Fibroblast of lung (primary cell): ENCODE measurements around the gene GLTPD2. TPM values are rescaled to one million over a fixed set of nuclear protein-coding genes. Genes with fewer than 3 reads are reported as not detected.

Experiments used
- DNase-seq, 2 donors: peaks; one replicate each; pipeline versions ENCODE4 v3.0.0 to v3.0.0-alpha.2; 2010; ENCODE audit warnings: low read depth in 2 of 2
- H2AFZ ChIP-seq: 2 replicates; pipeline ENCODE4 v1.5.1; 2012; ENCODE audit warnings: low read length, control low read depth, inconsistent platforms
- H3K27ac ChIP-seq: 2 replicates; pipeline ENCODE4 v1.5.1; 2011; ENCODE audit warnings: low read length, control low read depth; ENCODE audit not compliant: insufficient read depth
- H3K27me3 ChIP-seq: 2 replicates; pipeline ENCODE4 v1.5.1; 2011; ENCODE audit warnings: mild to moderate bottlenecking, low read length; ENCODE audit not compliant: control insufficient read depth, insufficient read depth
- H3K36me3 ChIP-seq: 2 replicates; pipeline ENCODE4 v1.5.1; 2011; ENCODE audit warnings: low read length; ENCODE audit not compliant: control insufficient read depth, insufficient read depth
- H3K4me1 ChIP-seq: 2 replicates; pipeline ENCODE4 v1.5.1; 2011; ENCODE audit warnings: low read length; ENCODE audit not compliant: control insufficient read depth, insufficient read depth; ENCODE audit errors: extremely low read depth
- H3K4me2 ChIP-seq: 2 replicates; pipeline ENCODE4 v1.5.1; 2011; ENCODE audit warnings: low read length, control low read depth; ENCODE audit not compliant: insufficient read depth; ENCODE audit errors: extremely low read depth
- H3K4me3 ChIP-seq, 4 experiments: fragments of 200-600 bp in 1 of 4; sonication (generic) in 1 of 4; replicated peaks in 1 of 4; 2 replicates each; pipeline ENCODE4 v1.5.1; 2011 to 2016; ENCODE audit warnings: low read length in 4 of 4, low read depth in 3 of 4, mild to moderate bottlenecking in 3 of 4, control low read depth in 2 of 4, inconsistent platforms in 1 of 4, mixed read lengths in 1 of 4; ENCODE audit not compliant: insufficient read depth in 1 of 4; ENCODE audit errors: control extremely low read depth in 1 of 4
- H3K79me2 ChIP-seq: 2 replicates; pipeline ENCODE4 v1.5.1; 2012; ENCODE audit warnings: mild to moderate bottlenecking, low read length, inconsistent platforms; ENCODE audit not compliant: control insufficient read depth, insufficient read depth
- H3K9ac ChIP-seq: 2 replicates; pipeline ENCODE4 v1.5.1; 2011; ENCODE audit warnings: mild to moderate bottlenecking, low read length, control low read depth; ENCODE audit not compliant: insufficient read depth
- H3K9me3 ChIP-seq: 2 replicates; pipeline ENCODE4 v1.5.1; 2012; ENCODE audit warnings: low read depth, low read length; ENCODE audit not compliant: control insufficient read depth, insufficient read depth
- H4K20me1 ChIP-seq: 2 replicates; pipeline ENCODE4 v1.5.1; 2011; ENCODE audit warnings: low read length; ENCODE audit not compliant: control insufficient read depth, insufficient read depth; ENCODE audit errors: extremely low read depth
- EZH2 ChIP-seq: IDR thresholded peaks from 2 replicates; pipeline ENCODE4 v1.5.1; 2012; ENCODE audit warnings: low read length, control low read depth, mild to moderate bottlenecking; ENCODE audit errors: missing control alignments
- polyA plus RNA-seq, 2 donors: library from polyadenylated mRNA; depleted of rRNA in 1 of 2; stranded (reverse) in 1 of 2; unstranded in 1 of 2; fragments of >200 nt; gene quantifications; 2 replicates each; pipeline ENCODE4 v1.2.1, GENCODE V29; 2011 to 2012; ENCODE audit warnings: missing spikeins in 1 of 2
- total RNA-seq: library from RNA; depleted of rRNA; stranded (reverse); fragments of >200 nt; gene quantifications from 2 replicates; pipeline ENCODE4 v1.2.1, GENCODE V29; 2014
- TF ChIP-seq, protein P1 (sequence below), 2 donors: IDR thresholded peaks in 1 of 2; conservative IDR thresholded peaks in 1 of 2; 1 replicate in 1 of 2; 2 replicates in 1 of 2; pipeline ENCODE4 v1.5.1; 2011 to 2012; ENCODE audit warnings: low read length in 2 of 2, control low read depth in 1 of 2, inconsistent platforms in 1 of 2, low read depth in 1 of 2, mild to moderate bottlenecking in 1 of 2

Gene GLTPD2
- total and polyA plus RNA-seq, 2 donors (not counting 1 experiment from before 2014, with no cell fraction given): not detected

DNA sequence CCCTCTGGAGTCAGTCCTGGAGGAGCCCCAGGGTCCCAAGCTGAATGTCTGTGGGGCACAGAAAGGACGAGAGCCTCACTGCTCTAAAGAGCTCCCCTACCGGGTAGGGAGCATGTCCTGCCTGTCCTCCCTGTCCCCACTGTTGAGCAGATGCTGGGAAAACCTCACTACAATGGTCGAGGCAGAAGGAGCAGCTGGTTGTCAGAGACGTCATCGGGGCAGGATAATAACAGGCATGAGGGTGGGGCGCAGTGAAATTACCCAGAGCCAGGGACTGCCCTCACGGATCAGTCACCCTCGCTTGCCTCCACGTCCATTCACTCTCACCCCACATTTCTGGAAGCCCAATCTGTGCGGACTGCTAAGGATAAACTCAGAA lies 16.5 kb upstream of the GLTPD2 start:
- Histone ChIP-seq H3K9ac (no peak overlapping the region), H3K9me3 (no peaks in the 10 kb centered on the region), H3K27me3 (peaks cover 12% of the 10 kb centered on the region), H2AFZ (no peak overlapping the region), H3K4me1 (no peaks in the 10 kb centered on the region), H4K20me1 (no peaks in the 10 kb centered on the region), H3K27ac (no peak overlapping the region), H3K36me3 (no peaks in the 10 kb centered on the region), H3K79me2 (no peaks in the 10 kb centered on the region), H3K4me2 (no peak overlapping the region), H3K4me3 (no peak overlapping the region)
- no peak for TF ChIP-seq EZH2
- TF ChIP-seq, protein P1, sequence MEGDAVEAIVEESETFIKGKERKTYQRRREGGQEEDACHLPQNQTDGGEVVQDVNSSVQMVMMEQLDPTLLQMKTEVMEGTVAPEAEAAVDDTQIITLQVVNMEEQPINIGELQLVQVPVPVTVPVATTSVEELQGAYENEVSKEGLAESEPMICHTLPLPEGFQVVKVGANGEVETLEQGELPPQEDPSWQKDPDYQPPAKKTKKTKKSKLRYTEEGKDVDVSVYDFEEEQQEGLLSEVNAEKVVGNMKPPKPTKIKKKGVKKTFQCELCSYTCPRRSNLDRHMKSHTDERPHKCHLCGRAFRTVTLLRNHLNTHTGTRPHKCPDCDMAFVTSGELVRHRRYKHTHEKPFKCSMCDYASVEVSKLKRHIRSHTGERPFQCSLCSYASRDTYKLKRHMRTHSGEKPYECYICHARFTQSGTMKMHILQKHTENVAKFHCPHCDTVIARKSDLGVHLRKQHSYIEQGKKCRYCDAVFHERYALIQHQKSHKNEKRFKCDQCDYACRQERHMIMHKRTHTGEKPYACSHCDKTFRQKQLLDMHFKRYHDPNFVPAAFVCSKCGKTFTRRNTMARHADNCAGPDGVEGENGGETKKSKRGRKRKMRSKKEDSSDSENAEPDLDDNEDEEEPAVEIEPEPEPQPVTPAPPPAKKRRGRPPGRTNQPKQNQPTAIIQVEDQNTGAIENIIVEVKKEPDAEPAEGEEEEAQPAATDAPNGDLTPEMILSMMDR (conservative IDR thresholded peaks at IDR 0.05 in 1 of 2, IDR thresholded peaks at IDR 0.05 in 1 of 2; ENCODE audit: low read depth in 1 of 2, low read length in 2 of 2): no peak
- DNase-seq: no peak

DNA sequence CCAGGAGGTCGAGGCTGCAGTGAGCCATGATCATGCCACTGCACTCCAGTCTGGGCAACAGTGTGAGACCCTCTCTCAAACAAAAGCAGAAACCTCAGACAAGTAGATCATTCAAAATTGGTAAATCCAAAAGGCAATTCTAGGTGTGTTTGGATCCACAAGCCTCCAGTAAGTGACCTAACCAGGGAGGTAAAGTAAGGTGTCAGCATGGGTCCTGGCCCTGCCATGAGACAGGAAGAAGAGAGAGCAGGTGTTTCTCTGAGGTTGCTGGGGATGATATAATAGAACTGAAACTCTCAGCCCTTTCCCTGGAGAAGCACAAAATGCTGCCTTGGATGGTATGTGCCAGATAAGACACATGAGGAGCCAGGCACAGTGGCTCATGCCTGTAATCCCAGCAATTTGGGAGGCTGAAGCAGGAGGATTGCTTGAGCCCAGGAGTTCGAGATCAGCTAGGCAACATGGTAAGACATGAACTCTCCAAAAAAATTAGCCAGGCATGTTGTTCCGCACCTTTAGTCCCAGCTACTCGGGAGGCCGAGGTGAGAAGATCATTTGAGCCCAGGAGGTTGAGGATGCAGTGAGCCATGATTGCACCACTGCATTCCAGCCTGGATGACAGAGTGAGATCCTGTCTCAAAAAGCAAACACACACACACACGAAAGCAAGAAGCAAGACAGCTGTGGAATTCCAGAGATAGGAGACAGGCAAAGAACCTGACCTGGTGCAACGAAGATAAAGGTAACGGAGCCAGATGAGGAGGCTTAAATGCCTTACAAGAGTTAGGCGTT lies 10.6 kb upstream of the GLTPD2 start:
- no peak overlapping the region for H3K4me2 ChIP-seq
- H3K9me3 ChIP-seq: no peaks in the 10 kb centered on the region
- H4K20me1 ChIP-seq: no peaks in the 10 kb centered on the region
- no peak overlapping the region for H3K27ac ChIP-seq
- H3K4me1 ChIP-seq: no peaks in the 10 kb centered on the region
- H3K79me2 ChIP-seq: no peaks in the 10 kb centered on the region
- H3K27me3 ChIP-seq: peaks cover 9% of the 10 kb centered on the region
- H2AFZ ChIP-seq: no peak overlapping the region
- no peak overlapping the region for H3K4me3 ChIP-seq
- no peaks in the 10 kb centered on the region for H3K36me3 ChIP-seq
- TF ChIP-seq, protein P1 (conservative IDR thresholded peaks at IDR 0.05 in 1 of 2, IDR thresholded peaks at IDR 0.05 in 1 of 2; ENCODE audit: low read depth in 1 of 2, low read length in 2 of 2): no peak
- no peak for TF ChIP-seq EZH2
- no peak for DNase-seq
- no peak overlapping the region for H3K9ac ChIP-seq

DNA sequence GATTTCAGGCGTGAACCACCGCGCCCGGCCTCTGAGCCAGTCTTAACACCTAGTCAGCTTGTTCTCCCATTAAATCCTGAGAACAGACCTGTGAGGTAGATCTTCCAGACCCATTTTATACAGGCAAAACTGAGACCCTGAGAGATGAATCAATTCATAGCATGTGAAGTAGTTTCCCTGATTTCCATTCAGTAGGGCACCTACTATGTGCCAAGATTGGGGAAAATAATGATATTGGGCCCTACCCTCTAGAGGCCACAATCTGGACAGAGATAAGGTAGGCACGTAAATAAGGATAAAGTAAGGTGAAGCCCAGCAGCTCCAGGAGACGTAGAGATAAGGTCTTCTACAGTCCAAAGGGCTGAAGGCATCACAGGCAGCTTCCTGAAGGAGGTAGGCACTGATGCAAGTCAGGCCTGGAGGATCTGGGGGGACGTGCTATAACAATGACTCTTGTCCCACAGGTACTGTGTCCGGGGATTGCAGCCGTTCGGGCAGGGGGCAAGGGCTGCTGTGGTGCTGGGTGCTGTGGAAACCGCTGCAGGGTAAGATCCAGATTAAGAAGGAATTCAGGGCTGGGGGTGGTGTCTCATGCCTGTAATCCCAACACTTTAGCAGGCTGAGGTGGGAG lies 8.3 kb upstream of the GLTPD2 start:
- H3K27me3 ChIP-seq: peaks cover 3% of the 10 kb centered on the region
- no peak overlapping the region for H3K4me2 ChIP-seq
- no peak overlapping the region for H3K27ac ChIP-seq
- H3K4me1 ChIP-seq: no peaks in the 10 kb centered on the region
- H3K9ac ChIP-seq: no peak overlapping the region
- H3K36me3 ChIP-seq: no peaks in the 10 kb centered on the region
- no peak overlapping the region for H3K4me3 ChIP-seq
- H3K9me3 ChIP-seq: no peaks in the 10 kb centered on the region
- H3K79me2 ChIP-seq: no peaks in the 10 kb centered on the region
- no peak overlapping the region for H2AFZ ChIP-seq
- DNase-seq: no peak
- TF ChIP-seq, protein P1 (conservative IDR thresholded peaks at IDR 0.05 in 1 of 2, IDR thresholded peaks at IDR 0.05 in 1 of 2; ENCODE audit: low read depth in 1 of 2, low read length in 2 of 2): no peak
- TF ChIP-seq EZH2: no peak
- no peaks in the 10 kb centered on the region for H4K20me1 ChIP-seq
